Measurements from ENCODE around the gene ARMC9. TPM values are rescaled to one million over a fixed set of nuclear protein-coding genes. Genes with fewer than 3 reads are reported as not detected.

ARMC9 gene
- total RNA-seq, 1 experiment from 2014 or later = 14.9 TPM

GRCh38 chr2:231308631-231309428, 110.4 kb downstream of the ARMC9 start:
- Histone ChIP-seq H3K27ac (ENCODE audit: low read depth, low read length, poor library complexity, severe bottlenecking) (no peak overlapping the region), H3K36me3 (ENCODE audit: insufficient read depth, low read length, poor library complexity, severe bottlenecking) (no peaks in the 10 kb centered on the region), H3K4me3 (ENCODE audit: low read depth, low read length, poor library complexity, severe bottlenecking) (no peak overlapping the region), H3K4me1 (ENCODE audit: insufficient read depth, low read length, poor library complexity, severe bottlenecking) (no peaks in the 10 kb centered on the region), H3K9me3 (ENCODE audit: low read depth, low read length, poor library complexity, severe bottlenecking) (no peaks in the 10 kb centered on the region), H3K27me3 (replicated peaks; ENCODE audit: insufficient read depth, low read depth, low read length, poor library complexity) (no peaks in the 10 kb centered on the region)
- intact Hi-C loops (cut with micrococcal nuclease; ENCODE audit: unreplicated experiment) = no loop called here
- BruUV-seq (replicated peaks) = no TSS peak
- DNase-seq (ENCODE audit: low spot score) = no peak
- ChIA-PET POLR2A (ENCODE audit: low non-redundant PET) (no interaction called here), CTCF (no interaction called here)
- TF ChIP-seq CTCF (conservative IDR thresholded peaks at IDR 0.05; ENCODE audit: low read depth, low read length) = no peak
- no peak for TF ChIP-seq EZH2 (IDR thresholded peaks at IDR 0.05; ENCODE audit: borderline replicate concordance, low read depth, low read length, poor library complexity, severe bottlenecking)

GRCh38 chr2:231312066-231312465, 113.6 kb downstream of the ARMC9 start:
- TF ChIP-seq CTCF (conservative IDR thresholded peaks at IDR 0.05; ENCODE audit: low read depth, low read length) (no peak), EZH2 (IDR thresholded peaks at IDR 0.05; ENCODE audit: borderline replicate concordance, low read depth, low read length, poor library complexity, severe bottlenecking) (no peak)
- no TSS peak for BruUV-seq (replicated peaks)
- intact Hi-C loops (cut with micrococcal nuclease; ENCODE audit: unreplicated experiment) = no loop called here
- H3K27me3 ChIP-seq (replicated peaks; ENCODE audit: insufficient read depth, low read depth, low read length, poor library complexity) = no peaks in the 10 kb centered on the region
- no peaks in the 10 kb centered on the region for H3K36me3 ChIP-seq (ENCODE audit: insufficient read depth, low read length, poor library complexity, severe bottlenecking)
- H3K4me3 ChIP-seq (ENCODE audit: low read depth, low read length, poor library complexity, severe bottlenecking) = no peak overlapping the region
- H3K27ac ChIP-seq (ENCODE audit: low read depth, low read length, poor library complexity, severe bottlenecking) = no peak overlapping the region
- ChIA-PET POLR2A (ENCODE audit: low non-redundant PET) (no interaction called here), CTCF (no interaction called here)
- no peak for DNase-seq (ENCODE audit: low spot score)
- H3K4me1 ChIP-seq (ENCODE audit: insufficient read depth, low read length, poor library complexity, severe bottlenecking) = no peaks in the 10 kb centered on the region
- no peaks in the 10 kb centered on the region for H3K9me3 ChIP-seq (ENCODE audit: low read depth, low read length, poor library complexity, severe bottlenecking)

GRCh38 chr2:231315896-231316295, 117.5 kb downstream of the ARMC9 start:
- POLR2A ChIA-PET (ENCODE audit: low non-redundant PET) = no interaction called here

More at GRCh38 chr2:231315896-231316295, 117.5 kb downstream of the ARMC9 start:
- Histone ChIP-seq H3K36me3 (ENCODE audit: insufficient read depth, low read length, poor library complexity, severe bottlenecking) (no peaks in the 10 kb centered on the region), H3K9me3 (ENCODE audit: low read depth, low read length, poor library complexity, severe bottlenecking) (no peaks in the 10 kb centered on the region), H3K4me1 (ENCODE audit: insufficient read depth, low read length, poor library complexity, severe bottlenecking) (no peaks in the 10 kb centered on the region), H3K4me3 (ENCODE audit: low read depth, low read length, poor library complexity, severe bottlenecking) (no peak overlapping the region), H3K27ac (ENCODE audit: low read depth, low read length, poor library complexity, severe bottlenecking) (no peak overlapping the region), H3K27me3 (replicated peaks; ENCODE audit: insufficient read depth, low read depth, low read length, poor library complexity) (no peaks in the 10 kb centered on the region)
- TF ChIP-seq CTCF (conservative IDR thresholded peaks at IDR 0.05; ENCODE audit: low read depth, low read length) (no peak), EZH2 (IDR thresholded peaks at IDR 0.05; ENCODE audit: borderline replicate concordance, low read depth, low read length, poor library complexity, severe bottlenecking) (no peak)
- DNase-seq (ENCODE audit: low spot score) = no peak
- CTCF ChIA-PET = no interaction called here
- intact Hi-C loops (cut with micrococcal nuclease; ENCODE audit: unreplicated experiment) = no loop called here
- BruUV-seq (replicated peaks) = no TSS peak
